Transverse colon (tissue), 3 donors: Measurements from ENCODE around the gene PCNX2.

Experiments
- POLR2A ChIP-seq: fragments of 450-650 bp; IDR thresholded peaks from one replicate; pipeline ENCODE4 v1.6.1; 2016; ENCODE audit warnings: antibody characterized with exemption, mild to moderate bottlenecking, moderate library complexity
- POLR2AphosphoS5 ChIP-seq, 3 donors: sonication (generic); formaldehyde crosslinking; IDR thresholded peaks; one replicate each; pipeline ENCODE4 v1.6.1; 2016; ENCODE audit warnings: antibody characterized with exemption in 3 of 3

GRCh38 chr1:233086961-233087881 is 208.3 kb downstream of the PCNX2 start:
- TF ChIP-seq POLR2AphosphoS5 (IDR thresholded peaks at IDR 0.05) (no peak), POLR2A (no peak)
